ENCODE data around the gene INPP5K.
"Not testable (repeated sequence)": the region's sequence is repeated elsewhere in the genome, so short reads cannot be mapped to it uniquely, and the experiment has no call there.

Gene INPP5K

GRCh38 chr17:1464186-1464585 is 52.2 kb downstream of the INPP5K start:
- DNase-seq (ENCODE audit: low spot score), result no peak

- DNase-seq (ENCODE audit: low spot score), result peak; percentile 35
These were observed 54.0 kb downstream of the INPP5K start for GRCh38 chr17:1462164-1463112.

- DNase-seq (ENCODE audit: low spot score), result no peak
These were observed 55.0 kb downstream of the INPP5K start for GRCh38 chr17:1461198-1461944.

GRCh38 chr17:1460233-1460632 is 56.2 kb downstream of the INPP5K start:
- no peak for DNase-seq (ENCODE audit: low spot score)

- peak; percentile 96 for DNase-seq (ENCODE audit: low spot score)
These were observed 60.4 kb downstream of the INPP5K start, which contains the start of gene CRK for GRCh38 chr17:1455797-1456599. Gene CRK (minus strand): TSS chr17:1456232. CDS start chr17:1456117, 115 bp downstream.

- DNase-seq (ENCODE audit: low spot score), result peak; percentile 52
These were observed 61.1 kb downstream of the INPP5K start for GRCh38 chr17:1455291-1455796.

GRCh38 chr17:1454541-1454940 is 61.9 kb downstream of the INPP5K start:
- DNase-seq (ENCODE audit: low spot score), result no peak

GRCh38 chr17:1453694-1454093 is 62.7 kb downstream of the INPP5K start:
- DNase-seq (ENCODE audit: low spot score), result not testable (repeated sequence)

GRCh38 chr17:1452836-1453235 is 63.6 kb downstream of the INPP5K start:
- no peak for DNase-seq (ENCODE audit: low spot score)

GRCh38 chr17:1450261-1450660 is 66.2 kb downstream of the INPP5K start:
- DNase-seq (ENCODE audit: low spot score), result not testable (repeated sequence)

GRCh38 chr17:1449412-1449967 is 66.9 kb downstream of the INPP5K start:
- DNase-seq (ENCODE audit: low spot score), result no peak

GRCh38 chr17:1447052-1447451 is 69.4 kb downstream of the INPP5K start:
- no peak for DNase-seq (ENCODE audit: low spot score)

- DNase-seq (ENCODE audit: low spot score), result no peak
These were observed 70.2 kb downstream of the INPP5K start for GRCh38 chr17:1446201-1446600.

GRCh38 chr17:1445695-1446094 is 70.7 kb downstream of the INPP5K start:
- not testable (repeated sequence) for DNase-seq (ENCODE audit: low spot score)
